Mesothelial cell of epicardium (in vitro differentiated cells): ENCODE measurements around the gene CYTH1. TPM values are rescaled to one million over a fixed set of nuclear protein-coding genes. Genes with fewer than 3 reads are reported as not detected.

Source experiments
- DNase-seq, 2 experiments: peaks; one replicate each; pipeline ENCODE4 v3.0.0; 2021; ENCODE audit warnings: low spot score in 2 of 2; ENCODE audit not compliant: unreplicated experiment in 2 of 2
- H3K27ac Mint-ChIP-seq: 2 replicates; pipeline ENCODE4 v1.8.0; 2021; ENCODE audit warnings: mixed read lengths
- H3K27me3 Mint-ChIP-seq: 2 replicates; pipeline ENCODE4 v1.8.0; 2021; ENCODE audit warnings: low read depth, mixed read lengths
- H3K36me3 Mint-ChIP-seq: 2 replicates; pipeline ENCODE4 v1.8.0; 2021; ENCODE audit warnings: mixed read lengths
- H3K4me1 Mint-ChIP-seq: 2 replicates; pipeline ENCODE4 v1.8.0; 2021; ENCODE audit warnings: mixed read lengths
- H3K4me3 Mint-ChIP-seq: 2 replicates; pipeline ENCODE4 v1.8.0; 2021; ENCODE audit warnings: mild to moderate bottlenecking, moderate library complexity, mixed read lengths
- H3K9me3 Mint-ChIP-seq: 2 replicates; pipeline ENCODE4 v1.8.0; 2021; ENCODE audit warnings: mixed read lengths
- total RNA-seq: library from RNA; stranded (reverse); gene quantifications from 3 replicates; pipeline ENCODE4 v1.2.1, GENCODE V29; 2021
- TF ChIP-seq, protein P1 (sequence below): fragments of 200-600 bp; sonication (generic); IDR thresholded peaks from one replicate; pipeline ENCODE4 v1.5.0; 2021; ENCODE audit warnings: antibody characterized with exemption; ENCODE audit not compliant: unreplicated experiment

Gene CYTH1
- total RNA-seq, 1 donor from 2014 or later: 42.8 TPM

DNA sequence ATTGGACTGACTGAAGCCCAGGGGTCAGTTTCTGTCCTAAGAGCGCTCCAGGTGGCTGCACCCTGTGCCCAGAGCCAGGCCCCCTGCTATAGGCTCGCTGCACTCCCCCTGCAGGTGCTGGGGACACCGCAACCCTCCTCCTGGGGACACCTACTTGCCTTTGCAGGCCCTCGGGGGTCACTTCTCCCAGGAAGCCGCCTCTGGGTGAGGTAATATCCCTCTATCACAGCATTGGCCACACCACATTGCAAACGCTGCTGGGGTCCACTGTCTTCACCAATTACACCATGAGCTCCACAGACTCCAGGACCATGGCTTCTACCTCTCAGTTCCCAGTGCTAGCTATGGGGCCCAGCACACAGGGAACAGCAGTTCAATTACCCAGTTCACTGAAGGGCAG lies 43.6 kb upstream of the CYTH1 start:
- no peak overlapping the region for H3K4me3 Mint-ChIP-seq
- no peak overlapping the region for H3K27ac Mint-ChIP-seq
- peaks cover 57% of the 10 kb centered on the region for H3K36me3 Mint-ChIP-seq
- H3K4me1 Mint-ChIP-seq: no peaks in the 10 kb centered on the region
- DNase-seq: no peak
- TF ChIP-seq, protein P1, sequence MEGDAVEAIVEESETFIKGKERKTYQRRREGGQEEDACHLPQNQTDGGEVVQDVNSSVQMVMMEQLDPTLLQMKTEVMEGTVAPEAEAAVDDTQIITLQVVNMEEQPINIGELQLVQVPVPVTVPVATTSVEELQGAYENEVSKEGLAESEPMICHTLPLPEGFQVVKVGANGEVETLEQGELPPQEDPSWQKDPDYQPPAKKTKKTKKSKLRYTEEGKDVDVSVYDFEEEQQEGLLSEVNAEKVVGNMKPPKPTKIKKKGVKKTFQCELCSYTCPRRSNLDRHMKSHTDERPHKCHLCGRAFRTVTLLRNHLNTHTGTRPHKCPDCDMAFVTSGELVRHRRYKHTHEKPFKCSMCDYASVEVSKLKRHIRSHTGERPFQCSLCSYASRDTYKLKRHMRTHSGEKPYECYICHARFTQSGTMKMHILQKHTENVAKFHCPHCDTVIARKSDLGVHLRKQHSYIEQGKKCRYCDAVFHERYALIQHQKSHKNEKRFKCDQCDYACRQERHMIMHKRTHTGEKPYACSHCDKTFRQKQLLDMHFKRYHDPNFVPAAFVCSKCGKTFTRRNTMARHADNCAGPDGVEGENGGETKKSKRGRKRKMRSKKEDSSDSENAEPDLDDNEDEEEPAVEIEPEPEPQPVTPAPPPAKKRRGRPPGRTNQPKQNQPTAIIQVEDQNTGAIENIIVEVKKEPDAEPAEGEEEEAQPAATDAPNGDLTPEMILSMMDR: no peak
- no peaks in the 10 kb centered on the region for H3K27me3 Mint-ChIP-seq
- no peaks in the 10 kb centered on the region for H3K9me3 Mint-ChIP-seq

DNA sequence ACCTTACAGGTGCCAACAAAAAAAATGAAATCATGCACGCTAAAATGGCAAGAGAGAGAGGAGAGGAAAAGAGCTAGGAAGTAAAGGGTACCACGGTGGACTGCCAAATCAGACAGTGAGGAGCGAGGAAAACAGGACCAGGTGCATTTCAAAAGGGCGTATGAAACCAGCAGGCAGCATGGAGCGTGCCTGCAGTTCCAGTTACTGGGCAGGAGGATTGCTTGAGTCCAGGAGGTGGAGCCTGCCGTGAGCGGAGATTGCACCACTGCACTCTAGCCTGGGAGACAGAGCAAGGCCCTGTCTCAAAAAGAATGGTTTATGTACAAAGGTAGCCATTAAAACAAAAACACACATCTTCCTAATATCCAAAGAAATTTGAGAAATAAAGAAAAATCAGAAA lies 42.2 kb upstream of the CYTH1 start:
- H3K27ac Mint-ChIP-seq: no peak overlapping the region
- H3K27me3 Mint-ChIP-seq: no peaks in the 10 kb centered on the region
- H3K4me1 Mint-ChIP-seq: no peaks in the 10 kb centered on the region
- no peak overlapping the region for H3K4me3 Mint-ChIP-seq
- H3K36me3 Mint-ChIP-seq: peaks cover 58% of the 10 kb centered on the region
- no peak for DNase-seq
- no peaks in the 10 kb centered on the region for H3K9me3 Mint-ChIP-seq
- TF ChIP-seq, protein P1: no peak

DNA sequence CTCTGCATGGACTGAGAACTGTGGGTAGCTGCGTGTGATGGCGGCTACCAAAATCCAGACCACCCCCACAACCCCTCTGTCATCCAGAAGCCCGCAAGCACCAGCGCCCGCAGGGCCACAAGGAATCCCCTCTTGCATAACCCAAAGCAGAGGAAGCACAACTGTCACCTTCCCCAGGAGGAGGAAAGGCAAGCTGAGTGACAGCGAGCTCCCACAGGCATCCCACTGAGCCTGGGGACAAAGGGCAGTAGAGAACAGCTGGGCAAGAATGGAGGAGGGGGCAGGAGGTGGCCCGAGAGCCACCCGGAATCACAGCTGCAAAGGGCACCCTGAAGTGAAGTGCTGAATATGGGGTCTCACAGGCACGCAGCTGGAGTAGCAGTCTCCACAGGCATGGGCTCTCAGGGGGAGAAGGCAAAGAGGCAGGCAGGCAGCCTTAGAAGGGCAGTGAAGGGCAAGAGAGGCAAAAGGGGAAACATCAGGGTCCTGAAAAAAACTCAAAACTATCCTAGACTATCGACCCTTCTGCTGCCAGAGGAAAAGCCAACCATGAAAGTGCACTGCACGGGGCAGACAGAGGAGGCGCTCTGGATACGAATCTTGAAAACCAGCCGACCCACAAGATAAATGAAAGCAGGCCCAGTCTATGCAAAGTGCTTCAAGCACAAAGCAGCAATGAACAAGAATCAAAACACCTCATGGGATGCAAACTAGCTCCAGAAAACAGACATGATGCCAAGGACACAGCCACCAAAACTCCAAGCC lies 41.4 kb upstream of the CYTH1 start:
- H3K36me3 Mint-ChIP-seq: peaks cover 63% of the 10 kb centered on the region
- TF ChIP-seq, protein P1: peak; percentile 32

DNA sequence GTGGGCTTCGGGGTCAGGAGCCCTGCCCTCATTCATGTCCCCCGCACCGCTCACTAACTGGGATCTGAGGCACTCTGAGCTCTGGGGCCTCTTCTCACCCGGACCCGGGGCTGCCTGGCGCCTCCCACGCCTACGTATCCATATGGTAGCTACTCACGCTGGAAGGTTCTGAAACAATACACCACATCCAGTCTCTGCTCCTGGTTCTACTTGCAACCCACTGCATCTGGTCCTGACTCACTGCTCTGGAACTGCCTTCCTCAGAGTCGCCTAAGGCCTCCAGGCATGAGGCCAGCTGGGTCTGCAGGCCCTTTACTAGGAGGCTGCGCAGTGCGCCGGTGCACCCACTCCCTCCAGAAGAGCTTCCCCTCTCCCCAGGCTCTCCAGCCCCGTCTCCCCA lies 40.5 kb upstream of the CYTH1 start:
- DNase-seq: no peak
- Mint-ChIP-seq H3K4me1 (no peaks in the 10 kb centered on the region), H3K27me3 (no peaks in the 10 kb centered on the region), H3K27ac (no peak overlapping the region), H3K4me3 (no peak overlapping the region), H3K9me3 (no peaks in the 10 kb centered on the region), H3K36me3 (peaks cover 57% of the 10 kb centered on the region)
- TF ChIP-seq, protein P1: no peak

More for the DNA sequence above, 41.4 kb upstream of the CYTH1 start:
- Mint-ChIP-seq H3K27ac (no peak overlapping the region), H3K27me3 (no peaks in the 10 kb centered on the region), H3K9me3 (no peaks in the 10 kb centered on the region), H3K4me3 (no peak overlapping the region), H3K4me1 (no peaks in the 10 kb centered on the region)
- no peak for DNase-seq

DNA sequence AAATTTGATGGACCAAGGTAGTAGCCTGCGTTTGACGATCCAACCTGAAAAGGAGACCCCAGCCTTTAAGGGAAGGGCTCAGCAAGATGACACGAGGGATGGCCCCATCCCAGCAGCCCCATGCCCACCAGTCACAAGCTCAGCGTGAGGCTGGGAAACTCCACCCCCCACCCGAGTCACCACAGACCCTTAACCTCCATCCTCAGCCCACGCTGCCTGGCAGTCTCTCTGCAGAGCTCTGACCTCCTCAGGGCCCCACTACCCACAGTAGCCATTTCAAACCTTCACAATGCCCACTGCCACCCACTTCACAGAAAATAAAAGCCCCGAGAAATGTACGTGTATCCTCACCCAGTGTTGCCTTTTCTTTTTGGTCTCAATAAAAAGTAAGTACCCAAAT lies 39.9 kb upstream of the CYTH1 start:
- H3K27ac Mint-ChIP-seq: no peak overlapping the region
- peaks cover 55% of the 10 kb centered on the region for H3K36me3 Mint-ChIP-seq
- H3K27me3 Mint-ChIP-seq: no peaks in the 10 kb centered on the region
- H3K4me1 Mint-ChIP-seq: no peaks in the 10 kb centered on the region
- H3K4me3 Mint-ChIP-seq: no peak overlapping the region
- TF ChIP-seq, protein P1: no peak
- H3K9me3 Mint-ChIP-seq: no peaks in the 10 kb centered on the region
- DNase-seq: no peak
